ENCODE measurements around the gene SNTA1. TPM values are rescaled to one million over a fixed set of nuclear protein-coding genes. Genes with fewer than 3 reads are reported as not detected.

The SNTA1 gene
- 5.3 and 7.6 TPM in 2 replicates for total RNA-seq

DNA sequence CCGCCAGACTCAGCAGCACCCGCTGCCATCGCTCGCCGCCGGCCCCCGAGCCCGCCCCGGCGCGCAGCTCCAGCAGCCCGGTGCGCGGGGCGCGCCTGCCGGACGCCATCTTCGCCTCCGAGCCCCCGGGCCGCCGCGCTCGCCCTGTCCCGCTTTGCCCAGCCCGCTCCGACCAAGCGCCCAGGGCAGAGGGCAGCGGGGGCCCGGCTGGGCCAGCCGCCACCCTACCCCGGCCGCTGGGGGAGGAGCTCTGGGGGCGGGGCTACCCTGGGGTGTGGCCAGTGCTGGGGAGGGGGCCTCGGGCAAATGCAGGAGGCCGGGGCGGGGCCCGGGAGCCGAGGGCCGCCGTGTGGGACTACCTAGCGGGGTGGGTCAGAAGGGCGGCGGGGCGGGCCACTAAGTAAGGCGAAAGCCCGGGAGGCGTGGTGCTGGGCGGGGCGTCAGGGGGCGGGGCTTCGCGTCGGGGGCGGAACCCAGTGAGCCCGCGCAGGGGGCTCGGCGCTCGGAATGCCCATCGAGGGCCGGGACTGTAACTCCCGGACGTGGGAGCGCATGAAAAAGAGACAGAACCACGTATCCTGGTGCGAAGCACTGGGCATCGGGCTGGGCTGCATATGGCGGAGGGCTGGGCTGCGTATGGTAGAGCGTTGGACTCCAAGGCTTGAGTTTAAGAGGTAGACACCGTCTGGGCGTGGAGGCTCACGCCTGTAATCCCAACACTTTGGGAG is at the start of gene SNTA1:
Gene SNTA1, minus strand, starts transcription at position 252 of the 728 bp plus-strand sequence. Its CDS starts 143 bp downstream, at position 109.

DNA sequence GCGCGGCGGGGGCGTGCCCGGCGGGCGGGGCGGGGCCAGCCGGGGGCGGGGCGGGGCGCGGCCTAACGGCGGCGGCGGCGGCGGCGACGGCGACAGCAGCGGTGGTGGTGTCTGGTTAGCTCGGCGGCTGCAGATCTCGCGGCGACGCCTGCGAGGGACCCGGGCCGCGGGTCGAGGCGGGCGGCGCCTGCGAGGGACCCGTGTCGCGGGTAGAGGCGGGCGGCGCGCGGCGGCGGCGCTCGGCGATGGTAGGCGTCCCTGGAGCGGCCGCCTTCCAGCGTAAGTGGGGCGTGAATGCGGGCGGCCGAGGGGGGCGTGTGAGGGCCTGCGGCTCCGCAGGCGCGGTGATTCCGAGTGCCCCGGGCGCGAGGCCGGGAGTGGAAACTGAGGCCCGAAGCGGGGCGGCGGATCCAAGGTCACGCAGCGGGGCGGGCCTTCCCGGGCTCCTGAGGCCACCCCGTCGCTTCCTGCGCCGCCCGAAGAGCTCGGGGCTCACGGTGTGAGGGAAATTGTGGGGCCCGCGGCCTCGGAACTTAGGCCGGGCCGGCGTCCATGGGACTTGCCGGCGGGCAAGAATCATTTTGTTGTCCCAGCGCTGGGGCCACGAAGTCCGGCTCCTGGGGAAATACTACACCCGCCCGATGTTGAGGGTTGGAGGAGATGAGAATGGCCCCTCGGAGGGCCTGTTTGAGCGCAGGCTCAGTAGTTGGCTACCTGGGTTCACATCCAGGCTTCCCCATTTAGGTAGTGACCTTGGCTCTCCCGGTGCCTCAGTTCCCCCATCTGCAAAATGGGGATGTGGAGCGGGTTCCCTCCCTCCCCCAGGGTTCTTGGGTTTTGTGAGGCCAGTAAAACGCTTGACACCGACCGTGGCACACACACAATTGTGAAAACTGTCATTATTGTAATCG is 46.7 kb upstream of the SNTA1 start, which contains the start of gene CBFA2T2:
Gene CBFA2T2, plus strand, starts transcription at position 74 of the 911 bp plus-strand sequence. Its CDS starts 172 bp downstream, at position 246.

DNA sequence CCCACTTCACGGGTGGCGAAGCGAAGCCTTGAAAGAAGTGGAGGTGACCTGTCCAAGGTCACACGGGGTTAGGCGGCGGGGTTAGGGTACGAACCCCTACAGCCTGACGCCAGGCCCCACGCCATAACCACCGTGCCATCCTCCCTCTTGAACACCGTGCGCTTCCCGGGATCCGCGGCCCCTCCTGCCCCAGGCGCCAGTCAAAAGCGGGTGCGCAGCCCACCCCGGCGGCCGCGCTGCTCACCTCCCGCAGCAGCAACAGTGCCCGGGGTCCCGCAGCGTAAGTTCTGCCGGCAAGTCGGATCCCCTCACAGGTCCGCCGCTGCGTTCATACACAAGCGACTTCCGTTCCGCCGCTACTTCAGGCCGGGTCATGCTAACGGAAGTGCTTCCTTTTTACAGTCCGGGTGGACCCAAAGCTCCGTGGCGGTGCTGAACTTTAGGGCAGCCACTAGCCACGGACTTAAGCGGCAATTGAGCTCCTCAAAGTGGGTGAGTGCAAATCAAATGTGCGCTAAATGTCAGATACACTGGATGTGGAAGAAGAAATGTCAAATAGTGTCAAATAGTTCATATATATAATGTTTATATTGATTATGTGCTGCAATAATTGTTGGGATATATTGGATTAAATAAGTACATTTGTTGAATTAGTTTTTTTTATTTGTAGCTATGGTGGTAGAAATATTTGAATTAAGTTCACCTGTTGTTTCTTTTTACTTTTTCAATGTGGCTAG is 42.2 kb downstream of the SNTA1 start, which contains the start of gene CDK5RAP1:
Gene CDK5RAP1, minus strand, starts transcription at position 336 of the 737 bp plus-strand sequence. CDS start 4,455 bp downstream, outside the sequence.

Other genes starting within 250 kb of the SNTA1 start
- not detected in 2 replicates for gene BPIFA3, start 226.4 kb downstream of the SNTA1 start, total RNA-seq
- not detected in 2 replicates for gene BPIFA1, start 207.8 kb downstream of the SNTA1 start, total RNA-seq
- not detected in 2 replicates for gene BPIFB1, start 160.5 kb downstream of the SNTA1 start, total RNA-seq
- gene CDK5RAP1, start 42.2 kb downstream of the SNTA1 start, total RNA-seq, result 25.5 and 25.8 TPM in 2 replicates
- 6.2 and 6.3 TPM in 2 replicates for gene CBFA2T2, start 46.3 kb upstream of the SNTA1 start, total RNA-seq
- 0.07 and 0.13 TPM in 2 replicates for gene C20orf144, start 218.6 kb upstream of the SNTA1 start, total RNA-seq
- gene ACTL10, start 223.2 kb upstream of the SNTA1 start, total RNA-seq, result 2.5 and 2.7 TPM in 2 replicates
- gene NECAB3, start 230.7 kb upstream of the SNTA1 start, total RNA-seq, result 13.1 and 15.7 TPM in 2 replicates
- gene E2F1, start 242.6 kb upstream of the SNTA1 start, total RNA-seq, result 10.1 and 16.7 TPM in 2 replicates

Data from thoracic aorta endothelial cell (primary cell).